Vagina (tissue), 2 donors: Measurements from ENCODE around the gene C11orf24. TPM values are rescaled to one million over a fixed set of nuclear protein-coding genes. Genes with fewer than 3 reads are reported as not detected.

Experiments used
- DNase-seq, 2 donors: peaks; one replicate each; pipeline ENCODE4 v3.0.0-alpha.2; 2017; ENCODE audit errors: extremely low spot score in 2 of 2
- H3K27ac ChIP-seq: fragments of 200-600 bp; sonication (generic); one replicate; pipeline ENCODE4 v1.5.1; 2019
- H3K27me3 ChIP-seq: fragments of 200-600 bp; sonication (generic); one replicate; pipeline ENCODE4 v1.5.1; 2019
- H3K36me3 ChIP-seq, 2 donors: fragments of 200-600 bp; sonication (generic); one replicate each; pipeline ENCODE4 v1.5.1; 2017 to 2019
- H3K4me1 ChIP-seq: fragments of 200-600 bp; sonication (generic); one replicate; pipeline ENCODE4 v1.5.1; 2019
- H3K4me3 ChIP-seq, 2 donors: fragments of 200-600 bp; sonication (generic); 1 replicate in 1 of 2; 2 replicates in 1 of 2; pipeline ENCODE4 v1.5.1; 2016 to 2019
- H3K9me3 ChIP-seq: fragments of 200-600 bp; sonication (generic); one replicate; pipeline ENCODE4 v1.5.1; 2019
- POLR2A ChIP-seq, 2 donors: fragments of 450-650 bp; IDR thresholded peaks; one replicate each; pipeline ENCODE4 v1.6.1; 2017; ENCODE audit warnings: antibody characterized with exemption in 2 of 2, mild to moderate bottlenecking in 2 of 2, moderate library complexity in 2 of 2
- POLR2AphosphoS5 ChIP-seq, 2 donors: sonication (generic); formaldehyde crosslinking; IDR thresholded peaks; one replicate each; pipeline ENCODE4 v1.9.0; 2017; ENCODE audit warnings: antibody characterized with exemption in 2 of 2, mild to moderate bottlenecking in 2 of 2, low read depth in 1 of 2; ENCODE audit not compliant: insufficient read depth in 1 of 2
- intact Hi-C: fragments of 100-400 bp; cut with DNase I; formaldehyde crosslinking; loops from one replicate; pipeline ENCODE4 v1.15.1; 2023
- total RNA-seq: library from RNA; depleted of rRNA; stranded (reverse); fragments of >200 nt; gene quantifications from one replicate; pipeline ENCODE4 v1.2.3, GENCODE V29; 2016
- TF ChIP-seq, protein P1 (sequence below), 3 experiments: fragments of 450-650 bp in 2 of 3; fragments of 200-600 bp in 1 of 3; sonication (generic) in 1 of 3; IDR thresholded peaks; one replicate each; pipeline ENCODE4 v1.5.1; 2017 to 2019; ENCODE audit warnings: antibody characterized with exemption in 3 of 3, mild to moderate bottlenecking in 2 of 3, moderate library complexity in 2 of 3

The C11orf24 gene
- total RNA-seq, 1 donor from 2014 or later = 38.1 TPM

DNA sequence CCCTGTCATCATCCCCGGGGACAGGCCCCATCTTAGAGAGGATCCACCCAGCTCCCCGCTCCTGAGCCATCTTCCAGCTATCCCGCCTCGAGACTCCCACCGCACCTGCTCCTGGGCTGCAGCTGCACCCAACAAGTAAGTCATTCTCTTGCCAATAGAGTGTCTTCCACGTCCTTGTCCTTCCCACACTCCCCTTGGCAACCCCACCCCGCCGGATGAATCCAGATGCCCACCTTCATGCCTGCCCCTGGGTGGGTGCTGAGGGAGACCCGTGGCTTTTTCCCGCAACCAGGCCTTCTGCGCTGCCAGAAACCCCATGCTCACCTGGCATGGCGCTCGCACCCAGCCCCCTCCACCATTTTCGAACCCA lies 11.1 kb upstream of the C11orf24 start:
- no peak for DNase-seq
- H3K4me3 ChIP-seq = no peak overlapping the region
- no peaks in the 10 kb centered on the region for H3K4me1 ChIP-seq
- intact Hi-C loops = no loop called here
- no peaks in the 10 kb centered on the region for H3K36me3 ChIP-seq
- no peak overlapping the region for H3K27ac ChIP-seq
- H3K9me3 ChIP-seq = no peaks in the 10 kb centered on the region
- H3K27me3 ChIP-seq = no peaks in the 10 kb centered on the region
- no peak for TF ChIP-seq POLR2A (IDR thresholded peaks at IDR 0.05)
- no peak for TF ChIP-seq POLR2AphosphoS5 (IDR thresholded peaks at IDR 0.05; ENCODE audit: insufficient read depth in 1 of 2, low read depth in 1 of 2)
- TF ChIP-seq, protein P1, sequence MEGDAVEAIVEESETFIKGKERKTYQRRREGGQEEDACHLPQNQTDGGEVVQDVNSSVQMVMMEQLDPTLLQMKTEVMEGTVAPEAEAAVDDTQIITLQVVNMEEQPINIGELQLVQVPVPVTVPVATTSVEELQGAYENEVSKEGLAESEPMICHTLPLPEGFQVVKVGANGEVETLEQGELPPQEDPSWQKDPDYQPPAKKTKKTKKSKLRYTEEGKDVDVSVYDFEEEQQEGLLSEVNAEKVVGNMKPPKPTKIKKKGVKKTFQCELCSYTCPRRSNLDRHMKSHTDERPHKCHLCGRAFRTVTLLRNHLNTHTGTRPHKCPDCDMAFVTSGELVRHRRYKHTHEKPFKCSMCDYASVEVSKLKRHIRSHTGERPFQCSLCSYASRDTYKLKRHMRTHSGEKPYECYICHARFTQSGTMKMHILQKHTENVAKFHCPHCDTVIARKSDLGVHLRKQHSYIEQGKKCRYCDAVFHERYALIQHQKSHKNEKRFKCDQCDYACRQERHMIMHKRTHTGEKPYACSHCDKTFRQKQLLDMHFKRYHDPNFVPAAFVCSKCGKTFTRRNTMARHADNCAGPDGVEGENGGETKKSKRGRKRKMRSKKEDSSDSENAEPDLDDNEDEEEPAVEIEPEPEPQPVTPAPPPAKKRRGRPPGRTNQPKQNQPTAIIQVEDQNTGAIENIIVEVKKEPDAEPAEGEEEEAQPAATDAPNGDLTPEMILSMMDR (IDR thresholded peaks at IDR 0.05) = no peak

DNA sequence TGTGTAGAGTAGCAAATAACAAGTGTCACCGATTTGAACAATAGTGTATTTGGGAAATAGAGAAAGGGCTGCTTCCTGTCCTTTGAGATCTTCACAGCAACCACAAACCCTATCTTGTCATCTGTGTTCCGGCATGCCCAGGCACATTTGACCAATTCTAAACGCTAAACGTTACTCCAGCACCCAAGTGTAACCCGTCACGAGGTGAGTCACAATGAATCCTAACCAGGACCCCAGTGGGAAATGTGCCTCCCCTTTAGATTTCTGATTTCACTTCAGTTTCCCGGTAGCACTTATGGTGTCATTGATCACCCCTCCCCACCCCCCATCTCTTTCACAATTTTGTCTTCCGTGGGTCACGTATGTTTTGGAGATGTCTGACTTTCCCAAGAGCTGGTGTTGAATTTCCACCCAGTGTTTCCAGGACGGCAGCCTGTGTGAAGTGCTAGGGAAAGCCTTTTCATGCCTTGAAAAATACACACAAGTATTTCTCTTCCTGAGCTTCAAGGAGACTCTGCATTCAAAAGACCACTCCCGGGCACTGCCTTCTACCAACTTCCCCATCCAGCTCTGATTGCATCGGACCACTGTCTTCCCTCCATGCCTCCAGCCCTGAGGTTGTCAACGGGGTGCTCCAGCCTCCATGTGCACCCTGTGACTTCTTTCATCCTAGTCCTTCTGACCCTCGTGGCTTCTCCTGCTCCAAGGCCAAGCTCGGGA lies 10.5 kb upstream of the C11orf24 start:
- intact Hi-C loops = no loop called here
- Histone ChIP-seq H3K4me1 (no peaks in the 10 kb centered on the region), H3K27me3 (no peaks in the 10 kb centered on the region), H3K27ac (no peak overlapping the region), H3K9me3 (no peaks in the 10 kb centered on the region), H3K4me3 (no peak overlapping the region), H3K36me3 (no peaks in the 10 kb centered on the region)
- TF ChIP-seq, protein P1 (IDR thresholded peaks at IDR 0.05) = no peak
- TF ChIP-seq POLR2A (IDR thresholded peaks at IDR 0.05) (no peak), POLR2AphosphoS5 (IDR thresholded peaks at IDR 0.05; ENCODE audit: insufficient read depth in 1 of 2, low read depth in 1 of 2) (no peak)
- DNase-seq = no peak

DNA sequence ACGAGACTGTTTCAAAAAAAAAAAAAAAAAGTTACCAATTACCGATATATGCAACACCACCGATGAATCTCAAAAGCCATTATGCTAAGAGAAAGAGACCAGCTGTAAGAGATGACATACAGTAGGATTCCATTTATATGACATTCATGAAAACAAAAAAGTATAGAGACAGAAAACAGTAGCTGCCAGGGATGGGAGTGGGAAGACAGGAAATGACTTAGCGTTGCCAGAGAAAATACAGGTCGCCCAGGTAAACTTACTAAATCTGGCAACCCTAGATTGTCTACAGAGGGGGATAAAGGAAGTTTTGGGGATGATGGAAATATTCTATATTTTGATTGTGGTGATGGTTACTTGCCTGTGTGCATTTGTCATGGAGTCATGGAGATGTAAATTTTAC lies 7.9 kb upstream of the C11orf24 start:
- no peak for TF ChIP-seq POLR2AphosphoS5 (IDR thresholded peaks at IDR 0.05; ENCODE audit: insufficient read depth in 1 of 2, low read depth in 1 of 2)
- TF ChIP-seq, protein P1 (IDR thresholded peaks at IDR 0.05) = no peak
- TF ChIP-seq POLR2A (IDR thresholded peaks at IDR 0.05) = no peak

DNA sequence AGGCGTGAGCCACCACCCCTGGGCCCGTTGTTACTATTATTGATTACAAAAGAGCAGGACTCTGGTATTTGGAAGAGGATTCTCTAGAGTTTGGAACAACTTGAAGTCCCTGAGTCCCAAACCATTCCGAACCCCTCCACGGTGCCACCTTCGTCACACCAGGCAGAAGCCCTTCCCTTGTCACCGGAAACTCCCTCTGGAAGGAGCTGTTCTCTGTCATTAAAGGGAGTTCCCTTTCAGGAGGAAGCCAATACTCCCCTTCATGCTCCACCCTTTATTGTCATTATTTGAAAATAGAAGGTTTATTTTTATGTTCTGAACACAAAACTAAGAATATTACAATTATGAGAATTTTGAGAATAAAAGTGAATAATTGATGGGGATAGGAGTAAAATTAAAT lies 5.1 kb upstream of the C11orf24 start:
- DNase-seq = no peak
- intact Hi-C loops = no loop called here
- no peaks in the 10 kb centered on the region for H3K9me3 ChIP-seq
- H3K4me1 ChIP-seq = peaks cover 7% of the 10 kb centered on the region
- H3K36me3 ChIP-seq = no peaks in the 10 kb centered on the region
- TF ChIP-seq POLR2A (IDR thresholded peaks at IDR 0.05) (no peak), POLR2AphosphoS5 (IDR thresholded peaks at IDR 0.05; ENCODE audit: insufficient read depth in 1 of 2, low read depth in 1 of 2) (no peak)
- TF ChIP-seq, protein P1 (IDR thresholded peaks at IDR 0.05) = no peak
- H3K27me3 ChIP-seq = no peaks in the 10 kb centered on the region
- H3K4me3 ChIP-seq = no peak overlapping the region
- H3K27ac ChIP-seq = no peak overlapping the region

More for the DNA sequence above, 7.9 kb upstream of the C11orf24 start:
- no peak for DNase-seq
- no peaks in the 10 kb centered on the region for H3K27me3 ChIP-seq
- H3K9me3 ChIP-seq = no peaks in the 10 kb centered on the region
- H3K27ac ChIP-seq = no peak overlapping the region
- H3K4me1 ChIP-seq = no peaks in the 10 kb centered on the region
- no peaks in the 10 kb centered on the region for H3K36me3 ChIP-seq
- H3K4me3 ChIP-seq = no peak overlapping the region
- intact Hi-C loops = no loop called here

DNA sequence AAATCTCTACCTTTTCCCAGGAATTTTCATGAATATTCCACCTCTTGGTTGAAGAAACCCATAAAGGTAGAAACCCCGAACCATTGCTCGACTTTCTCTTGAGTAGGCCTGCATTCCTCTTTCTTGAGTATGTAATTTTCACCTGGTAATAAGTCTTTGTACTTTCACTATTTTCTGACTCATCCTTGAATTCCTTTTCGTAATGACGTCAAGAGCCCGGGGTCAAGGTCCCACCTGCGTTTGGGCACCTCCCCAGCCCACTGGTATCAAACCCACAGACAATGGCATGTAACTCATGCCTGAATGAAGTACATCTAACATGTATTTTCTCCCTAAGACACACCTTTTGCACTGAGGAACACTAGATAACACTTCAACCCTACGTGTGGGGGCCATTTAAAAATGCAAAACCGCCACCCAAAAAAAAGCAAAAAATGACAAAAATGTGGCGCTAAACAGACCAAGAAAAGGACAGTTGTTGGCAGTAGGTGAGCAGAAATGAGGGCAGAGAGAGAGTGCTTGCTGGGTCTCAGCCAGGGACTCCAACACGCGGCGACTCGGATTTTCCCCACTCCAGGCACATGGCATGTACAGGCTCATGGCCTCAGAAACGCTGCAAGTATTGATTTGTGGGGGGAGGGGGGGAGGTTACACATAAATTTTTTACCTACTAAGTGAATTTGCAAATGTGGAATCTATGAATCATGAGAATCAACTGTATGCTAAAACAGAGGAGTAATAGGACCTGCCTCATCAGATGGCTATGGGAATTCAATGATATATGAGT lies 4.1 kb upstream of the C11orf24 start:
- H3K27ac ChIP-seq = no peak overlapping the region
- intact Hi-C loops = no loop called here
- H3K27me3 ChIP-seq = no peaks in the 10 kb centered on the region
- no peak for DNase-seq
- peaks cover 14% of the 10 kb centered on the region for H3K4me1 ChIP-seq
- no peaks in the 10 kb centered on the region for H3K9me3 ChIP-seq
- no peak overlapping the region for H3K4me3 ChIP-seq
- TF ChIP-seq, protein P1 (IDR thresholded peaks at IDR 0.05) = no peak
- no peak for TF ChIP-seq POLR2A (IDR thresholded peaks at IDR 0.05)
- TF ChIP-seq POLR2AphosphoS5 (IDR thresholded peaks at IDR 0.05; ENCODE audit: insufficient read depth in 1 of 2, low read depth in 1 of 2) = no peak
- no peaks in the 10 kb centered on the region for H3K36me3 ChIP-seq
